ENCODE measurements around the gene EGFLAM. TPM values are rescaled to one million over a fixed set of nuclear protein-coding genes. Genes with fewer than 3 reads are reported as not detected.
A peak's percentile ranks its signal among the peaks of the same experiment; 100 is the strongest.

The EGFLAM gene
- total and polyA plus RNA-seq, 9 of the 15 experiments (the other 6 are each of a cell fraction or from before 2014, with no cell fraction given): 0.09 to 2.5 (median 1.0) TPM

GRCh38 chr5:38265546-38266179 lies 7.3 kb downstream of the EGFLAM start (continued):
- TF ChIP-seq, protein P1, sequence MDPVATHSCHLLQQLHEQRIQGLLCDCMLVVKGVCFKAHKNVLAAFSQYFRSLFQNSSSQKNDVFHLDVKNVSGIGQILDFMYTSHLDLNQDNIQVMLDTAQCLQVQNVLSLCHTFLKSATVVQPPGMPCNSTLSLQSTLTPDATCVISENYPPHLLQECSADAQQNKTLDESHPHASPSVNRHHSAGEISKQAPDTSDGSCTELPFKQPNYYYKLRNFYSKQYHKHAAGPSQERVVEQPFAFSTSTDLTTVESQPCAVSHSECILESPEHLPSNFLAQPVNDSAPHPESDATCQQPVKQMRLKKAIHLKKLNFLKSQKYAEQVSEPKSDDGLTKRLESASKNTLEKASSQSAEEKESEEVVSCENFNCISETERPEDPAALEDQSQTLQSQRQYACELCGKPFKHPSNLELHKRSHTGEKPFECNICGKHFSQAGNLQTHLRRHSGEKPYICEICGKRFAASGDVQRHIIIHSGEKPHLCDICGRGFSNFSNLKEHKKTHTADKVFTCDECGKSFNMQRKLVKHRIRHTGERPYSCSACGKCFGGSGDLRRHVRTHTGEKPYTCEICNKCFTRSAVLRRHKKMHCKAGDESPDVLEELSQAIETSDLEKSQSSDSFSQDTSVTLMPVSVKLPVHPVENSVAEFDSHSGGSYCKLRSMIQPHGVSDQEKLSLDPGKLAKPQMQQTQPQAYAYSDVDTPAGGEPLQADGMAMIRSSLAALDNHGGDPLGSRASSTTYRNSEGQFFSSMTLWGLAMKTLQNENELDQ (CRISPR knock-in tag; IDR thresholded peaks at IDR 0.05; ENCODE audit: borderline replicate concordance): no peak
- no peak for TF ChIP-seq TAL1 (IDR thresholded peaks at IDR 0.05)
- no peak for TF ChIP-seq HLTF (IDR thresholded peaks at IDR 0.05)
- no peak for TF ChIP-seq E2F6 (IDR thresholded peaks at IDR 0.05; ENCODE audit: borderline replicate concordance in 1 of 2, extremely low read depth in 1 of 2, insufficient read depth in 1 of 2, insufficient read length in 1 of 2, low read depth in 1 of 2, low read length in 1 of 2, poor library complexity in 1 of 2, severe bottlenecking in 1 of 2)
- TF ChIP-seq KDM4B (IDR thresholded peaks at IDR 0.05; ENCODE audit: borderline replicate concordance in 2 of 2, low read depth in 1 of 2): no peak
- TF ChIP-seq FUS (optimal IDR thresholded peaks at IDR 0.05; ENCODE audit: low read depth, low read length): no peak
- no peak for TF ChIP-seq NKRF (IDR thresholded peaks at IDR 0.05; ENCODE audit: borderline replicate concordance)
- TF ChIP-seq JUN (IDR thresholded peaks at IDR 0.05; ENCODE audit: borderline replicate concordance, low read depth, low read length): no peak
- TF ChIP-seq JUN (CRISPR knock-in tag; IDR thresholded peaks at IDR 0.05; ENCODE audit: borderline replicate concordance): no peak
- TF ChIP-seq KLF10 (CRISPR knock-in tag; IDR thresholded peaks at IDR 0.05): no peak
- 0 out of 2 replicates have a peak, but pooled peaks have one; percentile 31 for TF ChIP-seq RB1 (IDR thresholded peaks at IDR 0.05; ENCODE audit: low read depth)
- TF ChIP-seq ZMIZ1 (IDR thresholded peaks at IDR 0.05; ENCODE audit: low read depth in 2 of 2, low read length in 2 of 2): no peak
- TF ChIP-seq TEAD2 (tag; IDR thresholded peaks at IDR 0.05): peak; percentile 87
- no peak for TF ChIP-seq SMARCC2 (IDR thresholded peaks at IDR 0.05; ENCODE audit: low read depth)
- TF ChIP-seq MTA3 (IDR thresholded peaks at IDR 0.05; ENCODE audit: borderline replicate concordance): no peak
- no peak for TF ChIP-seq FOXA3 (CRISPR knock-in tag; conservative IDR thresholded peaks at IDR 0.05 in 1 of 2, IDR thresholded peaks at IDR 0.05 in 1 of 2)
- TF ChIP-seq SMAD1 (IDR thresholded peaks at IDR 0.05; ENCODE audit: low read depth, low read length, partially characterized antibody): no peak
- TF ChIP-seq BCL6 (CRISPR knock-in tag; IDR thresholded peaks at IDR 0.05): no peak

All from K562 (cell line).